ENCODE data around the gene MEIS1. TPM values are rescaled to one million over a fixed set of nuclear protein-coding genes. Genes with fewer than 3 reads are reported as not detected.

The MEIS1 gene
- total RNA-seq, 2 experiments from 2014 or later, result 5.4 to 7.3 TPM

DNA sequence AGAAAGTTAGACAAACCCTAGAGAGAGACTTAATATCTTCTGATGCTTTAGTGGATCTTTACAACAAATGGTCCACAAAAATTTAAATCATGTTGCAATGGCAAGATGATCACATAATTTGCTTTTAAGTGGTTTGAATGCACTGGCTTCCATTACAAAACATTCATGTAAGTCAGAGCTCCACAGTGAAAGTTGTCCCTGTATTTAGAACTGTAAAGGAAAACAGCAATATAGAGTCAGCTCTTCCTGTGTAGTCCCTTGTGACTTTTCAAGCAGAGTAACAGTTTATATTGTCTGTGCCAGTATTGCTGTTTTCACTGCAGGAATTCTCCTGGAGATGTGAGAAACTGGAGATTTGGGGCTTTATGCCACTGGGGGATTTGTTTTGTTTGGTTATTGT lies 77.7 kb downstream of the MEIS1 start:
- TF ChIP-seq, protein P1, sequence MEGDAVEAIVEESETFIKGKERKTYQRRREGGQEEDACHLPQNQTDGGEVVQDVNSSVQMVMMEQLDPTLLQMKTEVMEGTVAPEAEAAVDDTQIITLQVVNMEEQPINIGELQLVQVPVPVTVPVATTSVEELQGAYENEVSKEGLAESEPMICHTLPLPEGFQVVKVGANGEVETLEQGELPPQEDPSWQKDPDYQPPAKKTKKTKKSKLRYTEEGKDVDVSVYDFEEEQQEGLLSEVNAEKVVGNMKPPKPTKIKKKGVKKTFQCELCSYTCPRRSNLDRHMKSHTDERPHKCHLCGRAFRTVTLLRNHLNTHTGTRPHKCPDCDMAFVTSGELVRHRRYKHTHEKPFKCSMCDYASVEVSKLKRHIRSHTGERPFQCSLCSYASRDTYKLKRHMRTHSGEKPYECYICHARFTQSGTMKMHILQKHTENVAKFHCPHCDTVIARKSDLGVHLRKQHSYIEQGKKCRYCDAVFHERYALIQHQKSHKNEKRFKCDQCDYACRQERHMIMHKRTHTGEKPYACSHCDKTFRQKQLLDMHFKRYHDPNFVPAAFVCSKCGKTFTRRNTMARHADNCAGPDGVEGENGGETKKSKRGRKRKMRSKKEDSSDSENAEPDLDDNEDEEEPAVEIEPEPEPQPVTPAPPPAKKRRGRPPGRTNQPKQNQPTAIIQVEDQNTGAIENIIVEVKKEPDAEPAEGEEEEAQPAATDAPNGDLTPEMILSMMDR (conservative IDR thresholded peaks at IDR 0.05; ENCODE audit: low read length), result no peak
- TF ChIP-seq EZH2phosphoT487 (IDR thresholded peaks at IDR 0.05; ENCODE audit: borderline replicate concordance, low read depth, low read length), result no peak
- no peak overlapping the region for H3K27ac ChIP-seq (ENCODE audit: low read depth, low read length, poor library complexity, severe bottlenecking)
- no peaks in the 10 kb centered on the region for H3K4me1 ChIP-seq (ENCODE audit: insufficient read depth, low read length, poor library complexity, severe bottlenecking)
- no TSS peak for BruUV-seq (replicated peaks)
- no peaks in the 10 kb centered on the region for H3K9me2 ChIP-seq (ENCODE audit: insufficient read depth, low read length)
- POLR2A ChIA-PET, result no interaction called here
- H3K36me3 ChIP-seq (ENCODE audit: insufficient read depth, low read length), result no peaks in the 10 kb centered on the region
- H3K4me2 ChIP-seq (ENCODE audit: low read length), result no peak overlapping the region
- DNase-seq (ENCODE audit: low spot score), result no peak
- H2AFZ ChIP-seq (ENCODE audit: low read length), result no peak overlapping the region
- no peaks in the 10 kb centered on the region for H3K9me3 ChIP-seq (ENCODE audit: low read length)
- H4K20me1 ChIP-seq (ENCODE audit: insufficient read depth, low read length), result no peaks in the 10 kb centered on the region
- intact Hi-C loops (cut with micrococcal nuclease; ENCODE audit: unreplicated experiment), result no loop called here
- CTCF ChIA-PET (ENCODE audit: unreplicated experiment), result no interaction called here
- H3K79me2 ChIP-seq (ENCODE audit: insufficient read depth, low read depth, low read length), result no peaks in the 10 kb centered on the region
- no peak overlapping the region for H3K4me3 ChIP-seq (ENCODE audit: low read depth, low read length, poor library complexity, severe bottlenecking)

DNA sequence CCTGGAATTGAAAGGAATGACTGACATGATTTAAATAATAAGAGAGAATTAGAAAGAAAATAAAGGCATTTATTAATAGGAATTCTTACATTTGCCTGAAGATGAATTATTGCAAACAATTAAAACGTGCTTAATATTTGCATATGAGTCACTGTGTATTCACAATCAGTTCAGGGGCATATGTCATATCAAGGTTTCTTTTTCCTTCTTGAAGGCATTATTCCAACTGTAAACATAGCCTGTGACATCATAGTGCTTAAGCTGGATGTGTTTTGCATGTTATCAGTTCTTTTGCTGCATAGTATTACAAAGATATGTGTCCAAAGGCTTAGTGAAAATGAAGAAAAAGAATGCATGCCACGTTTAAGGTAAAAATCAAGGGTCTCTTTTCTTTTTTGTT lies 80.8 kb downstream of the MEIS1 start:
- Histone ChIP-seq H3K9me3 (ENCODE audit: low read length) (no peaks in the 10 kb centered on the region), H3K4me2 (ENCODE audit: low read length) (no peak overlapping the region), H3K9me2 (ENCODE audit: insufficient read depth, low read length) (no peaks in the 10 kb centered on the region), H4K20me1 (ENCODE audit: insufficient read depth, low read length) (no peaks in the 10 kb centered on the region), H3K79me2 (ENCODE audit: insufficient read depth, low read depth, low read length) (no peaks in the 10 kb centered on the region), H2AFZ (ENCODE audit: low read length) (no peak overlapping the region), H3K4me3 (ENCODE audit: low read depth, low read length, poor library complexity, severe bottlenecking) (no peak overlapping the region), H3K4me1 (ENCODE audit: insufficient read depth, low read length, poor library complexity, severe bottlenecking) (no peaks in the 10 kb centered on the region), H3K36me3 (ENCODE audit: insufficient read depth, low read length) (no peaks in the 10 kb centered on the region), H3K27ac (ENCODE audit: low read depth, low read length, poor library complexity, severe bottlenecking) (no peak overlapping the region)
- TF ChIP-seq, protein P1 (conservative IDR thresholded peaks at IDR 0.05; ENCODE audit: low read length), result no peak
- TF ChIP-seq EZH2phosphoT487 (IDR thresholded peaks at IDR 0.05; ENCODE audit: borderline replicate concordance, low read depth, low read length), result no peak
- BruUV-seq (replicated peaks), result no TSS peak
- ChIA-PET CTCF (ENCODE audit: unreplicated experiment) (no interaction called here), POLR2A (no interaction called here)
- DNase-seq (ENCODE audit: low spot score), result no peak
- intact Hi-C loops (cut with micrococcal nuclease; ENCODE audit: unreplicated experiment), result no loop called here

DNA sequence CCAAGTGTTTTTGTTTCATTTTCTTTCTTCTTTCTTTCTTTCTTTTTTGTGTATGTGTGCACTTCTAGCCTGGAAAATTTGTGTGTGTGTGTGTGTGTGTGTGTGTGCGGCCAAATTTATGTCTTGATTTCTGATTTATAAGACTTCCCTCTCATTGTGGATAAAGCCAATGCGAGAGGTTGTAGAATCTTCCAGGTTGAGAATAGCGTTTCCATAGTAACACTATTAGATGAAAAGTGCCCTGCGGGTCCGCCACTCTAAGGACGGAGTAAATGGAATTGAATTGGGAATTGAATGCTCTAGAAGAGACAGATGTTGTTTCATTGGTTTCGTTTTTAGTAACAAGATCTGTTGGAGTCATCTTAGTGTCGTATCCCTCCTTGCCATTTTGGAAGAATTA lies 81.6 kb downstream of the MEIS1 start:
- no peak for DNase-seq (ENCODE audit: low spot score)
- ChIA-PET CTCF (ENCODE audit: unreplicated experiment) (no interaction called here), POLR2A (no interaction called here)
- TF ChIP-seq, protein P1 (conservative IDR thresholded peaks at IDR 0.05; ENCODE audit: low read length), result no peak
- no peak for TF ChIP-seq EZH2phosphoT487 (IDR thresholded peaks at IDR 0.05; ENCODE audit: borderline replicate concordance, low read depth, low read length)
- Histone ChIP-seq H2AFZ (ENCODE audit: low read length) (no peak overlapping the region), H3K4me2 (ENCODE audit: low read length) (no peak overlapping the region), H3K36me3 (ENCODE audit: insufficient read depth, low read length) (no peaks in the 10 kb centered on the region), H3K4me3 (ENCODE audit: low read depth, low read length, poor library complexity, severe bottlenecking) (no peak overlapping the region), H3K79me2 (ENCODE audit: insufficient read depth, low read depth, low read length) (no peaks in the 10 kb centered on the region), H3K9me2 (ENCODE audit: insufficient read depth, low read length) (no peaks in the 10 kb centered on the region), H4K20me1 (ENCODE audit: insufficient read depth, low read length) (no peaks in the 10 kb centered on the region), H3K9me3 (ENCODE audit: low read length) (no peaks in the 10 kb centered on the region), H3K4me1 (ENCODE audit: insufficient read depth, low read length, poor library complexity, severe bottlenecking) (no peaks in the 10 kb centered on the region), H3K27ac (ENCODE audit: low read depth, low read length, poor library complexity, severe bottlenecking) (no peak overlapping the region)
- BruUV-seq (replicated peaks), result no TSS peak
- intact Hi-C loops (cut with micrococcal nuclease; ENCODE audit: unreplicated experiment), result no loop called here
